Fibroblast of gingiva (primary cell): ENCODE measurements around the gene CHP1.
"Not testable (repeated sequence)": the region's sequence is repeated elsewhere in the genome, so short reads cannot be mapped to it uniquely, and the experiment has no call there.

Experiments
- DNase-seq: peaks from one replicate; pipeline ENCODE4 v3.0.0-alpha.2; 2011; ENCODE audit warnings: low read depth

Gene CHP1

DNA sequence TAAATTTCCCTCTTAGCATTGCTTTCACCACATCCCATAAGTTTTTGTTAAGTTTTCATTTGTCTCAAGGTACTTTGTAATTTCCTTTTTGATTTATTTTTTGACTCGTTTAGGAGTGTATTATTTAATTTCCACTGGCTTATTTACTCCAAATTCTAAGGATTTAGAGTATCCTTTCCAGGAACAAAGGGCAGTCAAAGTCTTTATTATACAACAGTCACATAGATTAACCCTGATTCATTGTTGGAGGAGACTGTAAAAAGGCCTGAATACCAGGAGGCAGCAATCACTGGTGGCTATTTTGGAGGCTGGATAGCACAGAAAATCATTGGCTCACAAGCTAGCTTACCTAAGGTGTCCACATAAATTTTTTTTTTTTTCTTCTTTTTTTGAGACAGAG, 61.5 kb downstream of the CHP1 start:
- DNase-seq: no peak

DNA sequence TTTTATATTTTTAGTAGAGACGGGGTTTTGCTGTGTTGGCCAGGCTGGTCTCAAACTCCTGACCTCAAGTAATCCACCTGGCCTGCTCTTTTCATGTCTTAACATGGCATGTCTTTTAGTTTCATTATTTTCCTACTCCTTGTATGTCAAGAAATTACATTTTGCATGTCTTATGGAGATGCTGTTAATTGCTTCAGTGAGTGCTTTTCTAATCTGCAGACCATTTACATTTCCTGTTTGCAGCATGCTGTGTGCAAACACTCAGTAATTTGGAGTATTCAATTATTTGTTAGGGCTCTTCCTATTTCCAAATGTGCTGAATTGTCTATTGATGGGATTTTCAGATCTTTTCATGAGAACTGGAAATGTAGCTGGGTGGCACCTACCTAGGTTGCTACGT, 70.1 kb downstream of the CHP1 start:
- not testable (repeated sequence) for DNase-seq

DNA sequence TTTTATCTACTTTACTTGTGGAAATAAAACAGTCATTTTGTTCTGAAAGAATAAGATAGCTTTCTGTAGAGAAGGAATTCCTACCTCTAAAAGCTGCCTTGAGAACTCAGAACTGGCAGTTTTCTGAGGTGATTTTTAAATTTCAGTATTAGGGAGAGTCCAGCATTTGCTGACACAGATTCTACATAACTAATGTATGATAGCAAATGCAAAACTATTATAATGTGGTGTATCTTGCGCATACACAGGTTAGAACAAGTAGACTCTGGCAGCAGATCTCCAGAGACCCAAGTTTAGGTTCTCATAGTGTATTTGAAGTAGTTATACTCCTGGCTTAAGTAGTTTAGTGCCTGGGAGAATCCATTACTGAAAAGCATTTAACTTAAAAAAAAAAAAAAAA, 70.5 kb downstream of the CHP1 start:
- no peak for DNase-seq

- no peak for DNase-seq
Observed at GRCh38 chr15:41304149-41304770, 73.2 kb downstream of the CHP1 start.

GRCh38 chr15:41307679-41308078, 76.6 kb downstream of the CHP1 start:
- DNase-seq: no peak

DNA sequence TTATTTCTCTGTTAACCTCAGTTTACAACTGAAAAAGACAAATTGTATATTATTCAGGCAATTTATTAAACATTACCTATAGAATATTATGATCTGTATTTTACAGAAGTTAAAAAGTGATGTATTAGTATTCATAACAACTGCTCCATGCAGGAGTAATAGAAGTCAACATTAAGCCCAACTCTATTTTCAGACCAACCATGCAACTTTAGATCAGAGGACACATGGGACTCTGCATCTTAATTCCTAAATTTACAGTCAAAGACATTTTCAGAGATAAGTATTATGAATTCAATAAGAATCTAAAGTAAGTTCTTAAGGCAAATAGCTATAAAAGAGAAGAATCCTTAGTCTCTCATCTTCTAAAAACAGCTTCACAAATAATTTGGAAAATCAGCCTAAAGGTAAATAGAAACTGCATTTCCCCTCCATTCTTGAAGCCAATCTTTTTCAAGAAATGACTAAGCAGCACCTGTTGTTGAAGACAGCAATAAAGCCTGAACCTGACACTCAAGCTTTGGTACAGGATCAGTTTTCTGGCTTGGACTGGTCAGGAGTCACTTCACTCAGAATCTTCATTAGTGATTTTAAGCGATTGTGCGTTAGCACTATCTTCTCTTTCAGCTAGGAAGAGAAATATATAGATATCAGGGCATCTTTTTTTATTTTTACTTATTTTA, 78.3 kb downstream of the CHP1 start:
- no peak for DNase-seq

DNA sequence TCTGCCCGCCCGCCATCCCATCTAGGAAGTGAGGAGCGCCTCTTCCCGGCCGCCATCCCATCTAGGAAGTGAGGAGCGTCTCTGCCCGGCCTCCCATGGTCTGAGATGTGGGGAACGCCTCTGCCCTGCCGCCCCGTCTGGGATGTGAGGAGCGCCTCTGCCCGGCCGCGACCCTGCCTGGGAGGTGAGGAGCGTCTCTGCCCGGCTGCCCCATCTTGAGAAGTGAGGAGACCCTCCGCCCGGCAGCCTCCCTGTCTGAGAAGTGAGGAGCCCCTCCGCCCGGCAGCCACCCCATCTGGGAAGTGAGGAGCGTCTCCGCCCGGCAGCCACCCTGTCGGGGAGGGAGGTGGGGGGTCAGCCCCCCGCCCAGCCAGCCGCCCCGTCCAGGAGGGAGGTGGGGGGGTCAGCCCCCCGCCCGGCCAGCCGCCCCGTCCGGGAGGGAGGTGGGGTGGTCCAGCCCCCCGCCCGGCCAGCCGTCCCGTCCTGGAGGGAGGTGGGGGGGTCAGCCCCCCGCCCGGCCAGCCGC, 89.8 kb downstream of the CHP1 start:
- not testable (repeated sequence) for DNase-seq

DNA sequence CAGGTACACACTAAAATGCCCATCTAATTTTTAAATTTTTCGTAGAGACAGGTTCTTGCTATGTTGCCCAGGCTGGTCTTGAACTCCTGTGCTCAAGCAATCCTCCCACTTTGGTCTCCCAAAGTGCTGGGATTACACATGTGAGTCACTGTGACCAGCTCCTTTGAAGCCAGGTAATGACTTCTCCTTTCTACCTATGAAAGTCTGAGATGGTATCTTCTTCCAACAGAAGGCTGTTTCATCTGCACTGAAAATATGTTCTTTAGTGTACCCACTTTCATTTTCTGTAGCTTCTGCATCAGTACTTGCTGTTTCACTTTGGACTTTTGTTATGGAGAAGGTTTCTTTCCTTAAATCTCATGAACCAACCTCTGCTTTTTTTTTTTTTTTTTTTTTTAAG, 92.5 kb downstream of the CHP1 start:
- no peak for DNase-seq

DNA sequence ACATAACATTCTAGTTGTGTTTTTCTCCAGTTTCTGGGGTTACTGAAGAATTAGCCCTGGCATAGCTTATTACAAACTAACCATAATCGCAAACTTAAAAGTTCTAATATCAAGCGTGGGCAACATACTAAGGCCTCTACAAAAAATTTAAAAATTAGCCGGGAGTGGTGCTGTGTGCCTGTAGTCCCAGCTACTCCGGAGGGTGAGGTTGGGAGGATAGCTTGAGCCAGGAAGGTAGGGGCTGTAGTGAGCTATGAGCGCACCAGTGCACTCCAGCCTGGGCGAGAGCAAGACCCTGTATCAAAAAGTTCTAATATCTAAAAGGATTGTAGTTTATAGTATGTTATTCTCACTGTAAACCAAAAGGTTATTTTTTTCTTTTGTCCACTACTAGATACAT, 100.2 kb downstream of the CHP1 start:
- DNase-seq: no peak
